Fibroblast of lung (primary cell): ENCODE data around the gene XK. TPM values are rescaled to one million over a fixed set of nuclear protein-coding genes. Genes with fewer than 3 reads are reported as not detected.

ENCODE experiments used
- DNase-seq, 2 donors: peaks; one replicate each; pipeline versions ENCODE4 v3.0.0 to v3.0.0-alpha.2; 2010; ENCODE audit warnings: low read depth in 2 of 2
- H2AFZ ChIP-seq: 2 replicates; pipeline ENCODE4 v1.5.1; 2012; ENCODE audit warnings: low read length, control low read depth, inconsistent platforms
- H3K27ac ChIP-seq: 2 replicates; pipeline ENCODE4 v1.5.1; 2011; ENCODE audit warnings: low read length, control low read depth; ENCODE audit not compliant: insufficient read depth
- H3K27me3 ChIP-seq: 2 replicates; pipeline ENCODE4 v1.5.1; 2011; ENCODE audit warnings: mild to moderate bottlenecking, low read length; ENCODE audit not compliant: control insufficient read depth, insufficient read depth
- H3K36me3 ChIP-seq: 2 replicates; pipeline ENCODE4 v1.5.1; 2011; ENCODE audit warnings: low read length; ENCODE audit not compliant: control insufficient read depth, insufficient read depth
- H3K4me1 ChIP-seq: 2 replicates; pipeline ENCODE4 v1.5.1; 2011; ENCODE audit warnings: low read length; ENCODE audit not compliant: control insufficient read depth, insufficient read depth; ENCODE audit errors: extremely low read depth
- H3K4me2 ChIP-seq: 2 replicates; pipeline ENCODE4 v1.5.1; 2011; ENCODE audit warnings: low read length, control low read depth; ENCODE audit not compliant: insufficient read depth; ENCODE audit errors: extremely low read depth
- H3K4me3 ChIP-seq, 4 experiments: fragments of 200-600 bp in 1 of 4; sonication (generic) in 1 of 4; replicated peaks in 1 of 4; 2 replicates each; pipeline ENCODE4 v1.5.1; 2011 to 2016; ENCODE audit warnings: low read length in 4 of 4, low read depth in 3 of 4, mild to moderate bottlenecking in 3 of 4, control low read depth in 2 of 4, inconsistent platforms in 1 of 4, mixed read lengths in 1 of 4; ENCODE audit not compliant: insufficient read depth in 1 of 4; ENCODE audit errors: control extremely low read depth in 1 of 4
- H3K79me2 ChIP-seq: 2 replicates; pipeline ENCODE4 v1.5.1; 2012; ENCODE audit warnings: mild to moderate bottlenecking, low read length, inconsistent platforms; ENCODE audit not compliant: control insufficient read depth, insufficient read depth
- H3K9ac ChIP-seq: 2 replicates; pipeline ENCODE4 v1.5.1; 2011; ENCODE audit warnings: mild to moderate bottlenecking, low read length, control low read depth; ENCODE audit not compliant: insufficient read depth
- H3K9me3 ChIP-seq: 2 replicates; pipeline ENCODE4 v1.5.1; 2012; ENCODE audit warnings: low read depth, low read length; ENCODE audit not compliant: control insufficient read depth, insufficient read depth
- H4K20me1 ChIP-seq: 2 replicates; pipeline ENCODE4 v1.5.1; 2011; ENCODE audit warnings: low read length; ENCODE audit not compliant: control insufficient read depth, insufficient read depth; ENCODE audit errors: extremely low read depth
- EZH2 ChIP-seq: IDR thresholded peaks from 2 replicates; pipeline ENCODE4 v1.5.1; 2012; ENCODE audit warnings: low read length, control low read depth, mild to moderate bottlenecking; ENCODE audit errors: missing control alignments
- polyA plus RNA-seq, 2 donors: library from polyadenylated mRNA; depleted of rRNA in 1 of 2; stranded (reverse) in 1 of 2; unstranded in 1 of 2; fragments of >200 nt; gene quantifications; 2 replicates each; pipeline ENCODE4 v1.2.1, GENCODE V29; 2011 to 2012; ENCODE audit warnings: missing spikeins in 1 of 2
- total RNA-seq: library from RNA; depleted of rRNA; stranded (reverse); fragments of >200 nt; gene quantifications from 2 replicates; pipeline ENCODE4 v1.2.1, GENCODE V29; 2014
- TF ChIP-seq, protein P1 (sequence below), 2 donors: IDR thresholded peaks in 1 of 2; conservative IDR thresholded peaks in 1 of 2; 1 replicate in 1 of 2; 2 replicates in 1 of 2; pipeline ENCODE4 v1.5.1; 2011 to 2012; ENCODE audit warnings: low read length in 2 of 2, control low read depth in 1 of 2, inconsistent platforms in 1 of 2, low read depth in 1 of 2, mild to moderate bottlenecking in 1 of 2

Gene XK
- total and polyA plus RNA-seq, 2 donors (not counting 1 experiment from before 2014, with no cell fraction given): 0.03 to 0.17 TPM

DNA sequence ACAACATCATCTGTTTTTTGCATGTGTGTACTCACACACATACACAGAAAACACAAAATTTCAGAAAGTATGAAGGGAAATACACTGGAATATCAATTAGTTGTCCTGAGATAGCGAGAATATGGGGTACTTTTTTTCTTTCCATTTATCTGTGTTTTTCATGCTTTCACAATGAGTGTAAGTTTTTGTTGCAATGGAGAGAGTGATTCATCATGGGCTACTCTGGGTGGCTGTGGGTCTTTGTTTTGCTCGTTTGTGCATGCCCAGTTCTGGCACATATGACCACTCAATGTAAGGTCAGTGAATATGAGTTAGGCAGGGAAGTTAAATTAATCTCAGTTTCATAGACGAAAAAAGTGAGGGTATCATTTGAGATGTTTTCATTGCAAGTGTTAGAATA, 26.9 kb downstream of the XK start:
- TF ChIP-seq, protein P1, sequence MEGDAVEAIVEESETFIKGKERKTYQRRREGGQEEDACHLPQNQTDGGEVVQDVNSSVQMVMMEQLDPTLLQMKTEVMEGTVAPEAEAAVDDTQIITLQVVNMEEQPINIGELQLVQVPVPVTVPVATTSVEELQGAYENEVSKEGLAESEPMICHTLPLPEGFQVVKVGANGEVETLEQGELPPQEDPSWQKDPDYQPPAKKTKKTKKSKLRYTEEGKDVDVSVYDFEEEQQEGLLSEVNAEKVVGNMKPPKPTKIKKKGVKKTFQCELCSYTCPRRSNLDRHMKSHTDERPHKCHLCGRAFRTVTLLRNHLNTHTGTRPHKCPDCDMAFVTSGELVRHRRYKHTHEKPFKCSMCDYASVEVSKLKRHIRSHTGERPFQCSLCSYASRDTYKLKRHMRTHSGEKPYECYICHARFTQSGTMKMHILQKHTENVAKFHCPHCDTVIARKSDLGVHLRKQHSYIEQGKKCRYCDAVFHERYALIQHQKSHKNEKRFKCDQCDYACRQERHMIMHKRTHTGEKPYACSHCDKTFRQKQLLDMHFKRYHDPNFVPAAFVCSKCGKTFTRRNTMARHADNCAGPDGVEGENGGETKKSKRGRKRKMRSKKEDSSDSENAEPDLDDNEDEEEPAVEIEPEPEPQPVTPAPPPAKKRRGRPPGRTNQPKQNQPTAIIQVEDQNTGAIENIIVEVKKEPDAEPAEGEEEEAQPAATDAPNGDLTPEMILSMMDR (conservative IDR thresholded peaks at IDR 0.05 in 1 of 2, IDR thresholded peaks at IDR 0.05 in 1 of 2; ENCODE audit: low read depth in 1 of 2, low read length in 2 of 2): no peak

DNA sequence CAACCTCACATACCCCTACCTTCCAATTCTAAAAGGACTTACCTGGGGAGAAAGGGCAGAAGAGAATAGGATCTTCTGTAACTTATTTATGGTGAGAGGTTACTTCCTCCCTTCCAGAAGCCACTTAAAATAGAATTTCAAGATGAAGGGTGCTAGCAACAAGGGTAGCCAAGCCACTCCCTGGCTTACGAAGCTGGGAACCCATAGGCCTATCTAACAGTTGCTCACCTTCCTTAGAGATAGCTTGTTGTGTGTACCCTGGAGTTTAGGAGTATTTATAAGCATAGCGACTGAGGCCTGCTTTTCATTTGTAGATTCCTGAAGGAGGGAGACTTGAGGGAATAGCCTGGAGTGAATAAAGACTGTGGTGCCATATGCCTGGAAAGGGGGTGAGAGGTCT, 28.9 kb downstream of the XK start:
- Histone ChIP-seq H3K27ac (no peak overlapping the region), H3K27me3 (no peaks in the 10 kb centered on the region), H3K9ac (no peak overlapping the region), H3K79me2 (no peaks in the 10 kb centered on the region), H3K4me2 (no peak overlapping the region), H2AFZ (no peak overlapping the region), H4K20me1 (no peaks in the 10 kb centered on the region), H3K36me3 (no peaks in the 10 kb centered on the region), H3K4me1 (no peaks in the 10 kb centered on the region), H3K9me3 (no peaks in the 10 kb centered on the region), H3K4me3 (no peak overlapping the region)
- TF ChIP-seq EZH2: no peak
- TF ChIP-seq, protein P1 (conservative IDR thresholded peaks at IDR 0.05 in 1 of 2, IDR thresholded peaks at IDR 0.05 in 1 of 2; ENCODE audit: low read depth in 1 of 2, low read length in 2 of 2): no peak
- DNase-seq: no peak

More for the DNA sequence above, 26.9 kb downstream of the XK start:
- DNase-seq: peak; percentile 4 to 53
- no peaks in the 10 kb centered on the region for H3K36me3 ChIP-seq
- no peaks in the 10 kb centered on the region for H3K79me2 ChIP-seq
- no peak overlapping the region for H3K4me2 ChIP-seq
- H3K9me3 ChIP-seq: no peaks in the 10 kb centered on the region
- H3K9ac ChIP-seq: no peak overlapping the region
- H3K27ac ChIP-seq: no peak overlapping the region
- no peak overlapping the region for H3K4me3 ChIP-seq
- H4K20me1 ChIP-seq: no peaks in the 10 kb centered on the region
- no peaks in the 10 kb centered on the region for H3K4me1 ChIP-seq
- H2AFZ ChIP-seq: no peak overlapping the region
- no peaks in the 10 kb centered on the region for H3K27me3 ChIP-seq

DNA sequence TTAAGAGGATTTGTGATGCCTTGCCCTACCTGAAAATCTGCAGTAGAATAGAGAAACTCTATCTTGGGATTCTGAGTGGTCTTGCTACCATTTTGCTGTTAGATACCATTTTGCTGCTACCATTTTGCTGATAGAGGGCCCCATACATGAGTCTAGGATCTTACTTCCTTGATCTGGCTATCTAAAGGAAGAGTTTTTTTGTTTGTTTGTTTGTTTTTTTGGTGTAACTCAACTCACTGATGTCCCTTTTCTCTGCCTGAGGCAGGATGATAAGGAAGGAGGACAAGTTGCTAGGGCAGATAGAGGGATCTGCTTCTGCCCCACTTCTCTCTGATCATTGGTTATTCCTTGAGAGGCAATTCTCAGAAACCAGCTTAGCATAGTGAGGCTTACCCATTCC, 31.0 kb downstream of the XK start:
- Histone ChIP-seq H3K9me3 (no peaks in the 10 kb centered on the region), H3K4me1 (no peaks in the 10 kb centered on the region), H4K20me1 (no peaks in the 10 kb centered on the region), H3K36me3 (no peaks in the 10 kb centered on the region), H3K9ac (no peak overlapping the region), H3K4me3 (no peak overlapping the region), H3K27ac (no peak overlapping the region), H3K4me2 (no peak overlapping the region), H2AFZ (no peak overlapping the region), H3K27me3 (no peaks in the 10 kb centered on the region), H3K79me2 (no peaks in the 10 kb centered on the region)
- no peak for DNase-seq
- TF ChIP-seq, protein P1 (conservative IDR thresholded peaks at IDR 0.05 in 1 of 2, IDR thresholded peaks at IDR 0.05 in 1 of 2; ENCODE audit: low read depth in 1 of 2, low read length in 2 of 2): no peak
- no peak for TF ChIP-seq EZH2
